GM18520 (cell line): ENCODE data around the gene ANKRD16.
"Not testable (repeated sequence)": the region's sequence is repeated elsewhere in the genome, so short reads cannot be mapped to it uniquely, and the experiment has no call there.

Source experiments
- ATAC-seq: cut with Tn5 transposase; IDR thresholded peaks from one replicate; pipeline ENCODE4 v1.9.1; 2021; ENCODE audit not compliant: unreplicated experiment

The ANKRD16 gene

GRCh38 chr10:5877041-5877440, 12.7 kb downstream of the ANKRD16 start:
- not testable (repeated sequence) for ATAC-seq

DNA sequence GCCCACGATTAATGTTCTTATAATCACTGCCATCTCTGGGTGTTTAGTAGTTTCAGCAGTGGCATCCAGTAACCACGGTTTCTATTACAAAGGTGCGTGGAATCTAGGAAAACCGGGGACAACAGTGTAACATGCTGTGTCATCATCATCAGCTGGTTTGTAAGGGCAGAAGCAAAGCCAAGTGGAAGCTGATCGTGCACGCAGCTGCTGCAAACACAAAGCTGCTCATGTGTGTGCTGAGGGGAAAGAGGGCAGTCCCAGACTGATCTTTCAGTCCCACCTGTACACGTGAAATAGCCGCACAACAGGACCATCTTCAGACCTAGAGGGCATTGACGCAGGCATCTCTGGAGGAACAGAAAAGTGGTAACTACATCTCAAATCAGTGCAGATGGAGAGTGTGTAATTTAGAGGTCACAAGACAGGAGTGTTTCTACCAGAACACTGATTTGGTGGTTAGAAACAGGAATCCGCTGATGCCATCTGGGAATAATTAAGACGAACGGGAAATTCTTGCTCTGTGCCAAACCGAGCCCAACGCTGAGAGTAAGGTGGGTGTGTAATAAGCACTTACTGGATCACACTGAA, 13.4 kb downstream of the ANKRD16 start:
- ATAC-seq, result no peak

DNA sequence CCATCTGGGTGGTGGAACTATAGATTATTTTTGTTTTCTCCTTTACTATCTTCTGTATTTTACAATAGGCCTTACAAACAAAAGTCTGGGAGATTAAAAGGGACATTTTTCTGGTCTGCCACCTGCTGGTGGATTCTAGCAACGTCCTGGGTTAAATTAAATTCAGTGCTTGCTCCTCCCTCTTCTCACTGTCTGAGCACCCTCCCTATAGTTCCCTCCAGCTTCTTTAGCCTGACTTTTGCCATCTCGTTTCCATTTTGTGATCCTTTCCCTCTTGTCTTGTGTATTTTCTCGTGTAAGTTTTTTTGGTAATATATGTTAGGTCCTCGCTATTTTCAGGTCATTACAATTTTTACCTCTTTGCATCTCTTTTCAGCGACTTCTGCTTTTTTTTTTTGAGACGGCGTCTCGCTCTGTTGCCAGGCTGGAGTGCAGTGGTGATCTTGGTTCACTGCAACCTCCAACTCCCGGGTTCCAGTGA, 16.1 kb downstream of the ANKRD16 start:
- ATAC-seq, result peak; percentile 73

- ATAC-seq, result no peak
Measured at GRCh38 chr10:5871596-5871995, 18.1 kb downstream of the ANKRD16 start.

GRCh38 chr10:5869156-5869555, 20.5 kb downstream of the ANKRD16 start:
- ATAC-seq, result no peak

- ATAC-seq, result not testable (repeated sequence)
Measured at GRCh38 chr10:5868383-5868782, 21.3 kb downstream of the ANKRD16 start.

- not testable (repeated sequence) for ATAC-seq
Measured at GRCh38 chr10:5867091-5867615, 22.5 kb downstream of the ANKRD16 start.

- ATAC-seq, result not testable (repeated sequence)
Measured at GRCh38 chr10:5866451-5867081, 23.1 kb downstream of the ANKRD16 start.

- ATAC-seq, result not testable (repeated sequence)
Measured at GRCh38 chr10:5862981-5863685, 26.6 kb downstream of the ANKRD16 start.

- peak; percentile 95 for ATAC-seq
Measured at GRCh38 chr10:5862360-5862961, 27.2 kb downstream of the ANKRD16 start.

DNA sequence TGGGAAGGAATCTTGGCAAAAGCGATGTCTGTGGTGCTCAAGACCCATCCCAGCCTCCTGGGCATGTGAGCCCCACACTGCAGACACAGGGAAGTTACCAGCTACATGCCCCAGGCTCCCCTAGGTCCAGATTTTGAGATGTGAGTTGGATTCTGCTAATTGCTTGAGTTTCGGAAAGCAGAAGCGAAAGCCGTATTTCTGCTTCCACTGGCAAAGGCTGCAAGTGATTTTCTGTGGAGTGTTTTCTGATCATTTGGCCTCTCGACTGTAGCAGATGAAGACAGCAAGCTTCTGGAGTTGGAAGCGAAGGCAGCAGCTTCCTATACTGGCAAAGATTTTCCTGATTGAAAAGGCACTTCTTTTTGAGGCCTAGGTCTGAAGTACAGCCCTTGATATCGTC, 29.6 kb downstream of the ANKRD16 start:
- no peak for ATAC-seq

- no peak for ATAC-seq
Measured at GRCh38 chr10:5858811-5859210, 30.9 kb downstream of the ANKRD16 start.

- no peak for ATAC-seq
Measured at GRCh38 chr10:5856701-5857004, 33.0 kb downstream of the ANKRD16 start.

DNA sequence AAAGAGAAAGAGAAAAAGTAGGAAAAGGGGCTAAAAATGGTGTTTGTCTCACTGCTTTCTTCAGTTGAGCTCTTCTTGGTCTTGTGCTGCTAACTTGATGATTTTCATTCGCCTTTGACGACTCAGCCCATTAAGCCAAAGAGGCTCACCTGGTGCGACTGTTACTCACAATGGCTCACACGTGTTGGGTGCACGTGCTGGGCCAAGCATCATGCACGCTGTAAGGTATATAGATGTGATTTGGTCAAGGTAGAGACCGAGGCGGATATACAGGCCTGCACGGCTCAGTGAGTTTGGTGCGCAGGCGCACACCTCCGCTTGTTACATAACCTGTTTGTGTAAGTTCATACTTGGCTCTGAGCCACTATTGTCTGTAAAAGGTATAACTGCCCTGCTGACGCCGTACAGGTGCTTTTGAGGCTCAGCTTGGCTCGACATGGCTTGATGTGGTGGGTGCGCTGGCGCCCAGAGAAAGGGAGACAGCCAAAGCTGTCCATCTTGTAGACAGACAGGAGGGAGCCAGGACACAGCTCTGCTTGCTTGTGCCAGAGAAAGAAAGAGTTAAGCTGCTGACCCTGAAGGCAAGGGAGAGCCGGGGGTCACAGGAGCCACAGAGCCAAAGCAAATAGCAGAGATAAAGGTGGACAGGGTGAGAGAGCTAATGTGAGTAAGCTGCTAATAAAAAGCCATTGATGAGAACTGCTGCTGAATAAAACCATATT, 33.6 kb downstream of the ANKRD16 start:
- no peak for ATAC-seq

- no peak for ATAC-seq
Measured at GRCh38 chr10:5854131-5854475, 35.6 kb downstream of the ANKRD16 start.

- ATAC-seq, result not testable (repeated sequence)
Measured at GRCh38 chr10:5846667-5847066, 43.0 kb downstream of the ANKRD16 start.

GRCh38 chr10:5844345-5845055, 45.2 kb downstream of the ANKRD16 start:
- ATAC-seq, result no peak

DNA sequence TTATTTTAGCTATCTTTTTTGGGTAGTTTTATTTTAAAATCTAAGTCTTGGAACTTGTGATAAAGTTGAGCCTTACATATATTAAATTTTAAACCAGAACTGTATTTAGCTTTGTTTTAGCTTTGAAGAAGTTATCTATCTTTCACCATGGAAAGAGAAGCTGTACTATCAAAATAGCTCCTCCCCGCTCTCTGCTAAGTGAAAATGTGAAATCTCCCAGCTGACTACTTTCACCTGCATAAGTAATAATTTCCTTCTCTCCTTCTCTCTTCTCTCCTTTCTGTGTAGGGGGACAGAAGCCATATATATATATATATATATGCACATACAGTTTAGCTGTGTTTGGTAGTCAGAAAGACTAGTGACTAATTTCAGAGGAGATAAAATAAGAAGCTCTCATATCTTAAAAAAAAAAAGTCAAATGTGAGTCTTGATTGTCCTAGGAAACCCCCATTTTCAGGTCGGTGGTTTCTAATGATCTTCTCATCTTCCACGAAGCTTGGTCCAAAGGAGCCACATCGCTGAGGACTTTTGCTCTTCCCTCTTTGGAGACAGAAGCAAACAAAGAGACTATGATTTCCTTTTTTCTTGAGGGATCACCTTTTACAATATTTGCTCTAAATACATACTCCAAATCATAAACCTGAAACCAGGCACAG, 45.9 kb downstream of the ANKRD16 start:
- ATAC-seq, result no peak

DNA sequence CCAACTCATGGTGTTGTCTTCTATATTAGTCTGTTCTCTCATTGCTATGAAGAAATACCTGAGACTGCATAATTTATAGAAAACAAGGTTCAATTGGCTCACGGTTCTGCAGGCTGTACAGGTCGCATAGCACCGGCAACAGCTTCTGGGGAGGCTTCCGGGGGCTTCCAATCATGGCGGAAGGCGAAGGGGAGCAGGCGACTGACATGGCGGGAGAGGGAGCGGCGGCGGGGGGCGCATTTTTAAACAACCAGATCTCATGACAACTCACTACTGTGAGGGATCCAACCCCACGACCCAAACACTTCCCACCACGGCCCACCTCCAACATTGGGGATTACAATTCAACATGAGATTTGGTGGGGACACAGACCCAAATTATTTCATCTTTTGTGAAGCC, 47.7 kb downstream of the ANKRD16 start:
- no peak for ATAC-seq
